Natural killer cell treated with Interleukin-12 subunit alpha and Interleukin-12 subunit beta and Interleukin-15 and Interleukin-18, amount 100 ng/mL, for 72 hours (primary cell): ENCODE data around the gene A2ML1. TPM values are rescaled to one million over a fixed set of nuclear protein-coding genes. Genes with fewer than 3 reads are reported as not detected.
"Not testable (repeated sequence)": the region's sequence is repeated elsewhere in the genome, so short reads cannot be mapped to it uniquely, and the experiment has no call there.

Experiments
- ATAC-seq, 2 donors: fragments of 150-1000 bp; cut with Tn5 transposase in 1 of 2; sonication (Bioruptor Pico), chemical (Tn5 transposase) in 1 of 2; 2 replicates each; pipeline ENCODE4 v1.10.0; 2021
- DNase-seq: peaks from one replicate; pipeline ENCODE4 v3.0.0; 2022; ENCODE audit warnings: low spot score
- H3K27ac Mint-ChIP-seq, 2 donors: 1 replicate in 1 of 2; 2 replicates in 1 of 2; pipeline ENCODE4 v1.8.0; 2022; ENCODE audit warnings: mixed read lengths in 2 of 2, mild to moderate bottlenecking in 1 of 2, moderate library complexity in 1 of 2
- H3K27me3 Mint-ChIP-seq, 2 donors: 1 replicate in 1 of 2; 2 replicates in 1 of 2; pipeline ENCODE4 v1.8.0; 2022; ENCODE audit warnings: mixed read lengths in 2 of 2
- H3K36me3 Mint-ChIP-seq: one replicate; pipeline ENCODE4 v1.8.0; 2022; ENCODE audit warnings: mixed read lengths
- H3K4me1 Mint-ChIP-seq, 2 donors: 1 replicate in 1 of 2; 2 replicates in 1 of 2; pipeline ENCODE4 v1.8.0; 2022; ENCODE audit warnings: low read depth in 2 of 2, mixed read lengths in 2 of 2, mild to moderate bottlenecking in 1 of 2
- H3K4me3 Mint-ChIP-seq: one replicate; pipeline ENCODE4 v1.8.0; 2022; ENCODE audit warnings: mixed read lengths
- H3K9me3 Mint-ChIP-seq: 2 replicates; pipeline ENCODE4 v1.8.0; 2022; ENCODE audit warnings: mixed read lengths
- total RNA-seq, 2 donors: library from RNA; stranded (reverse); gene quantifications; one replicate each; pipeline ENCODE4 v1.2.3, GENCODE V29; 2022

The A2ML1 gene
- not detected for total RNA-seq

- Mint-ChIP-seq H3K4me1 (no peaks in the 10 kb centered on the region), H3K27ac (no peak within 1 kb of the TSS), H3K36me3 (no peaks in the 10 kb centered on the region), H3K9me3 (no peaks in the 10 kb centered on the region), H3K4me3 (no peak within 1 kb of the TSS), H3K27me3 (peaks cover 14 to 39% of the 10 kb centered on the region in 2 donors)
- ATAC-seq: no peak
- DNase-seq: no peak
Measured at GRCh38 chr12:8822298-8822697, at the start of gene A2ML1. TSS of gene A2ML1 (plus strand) at chr12:8822621. CDS start at chr12:8822652, 31 bp downstream.

DNA sequence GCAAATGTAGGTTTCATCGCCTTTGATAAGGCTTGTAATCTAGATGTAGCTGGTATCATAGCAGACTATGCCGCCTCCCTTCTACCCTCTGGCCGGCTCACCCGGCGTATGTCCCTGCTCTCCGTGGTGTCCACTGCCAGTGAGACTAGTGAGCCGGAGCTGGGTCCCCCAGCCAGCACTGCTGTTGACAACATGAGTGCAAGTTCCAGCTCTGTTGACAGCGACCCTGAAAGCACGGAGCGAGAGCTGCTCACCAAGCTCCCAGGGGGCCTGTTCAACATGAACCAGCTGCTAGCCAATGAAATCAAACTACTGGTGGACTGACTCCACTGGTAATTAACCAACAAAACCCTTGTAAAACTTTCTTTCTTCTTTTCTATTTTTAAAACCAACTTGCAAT, 49.0 kb upstream of the A2ML1 start:
- no peaks in the 10 kb centered on the region for H3K36me3 Mint-ChIP-seq
- H3K4me3 Mint-ChIP-seq: no peak overlapping the region
- no peaks in the 10 kb centered on the region for H3K9me3 Mint-ChIP-seq
- DNase-seq (no peak), ATAC-seq (no peak)
- no peaks in the 10 kb centered on the region for H3K27me3 Mint-ChIP-seq
- no peaks in the 10 kb centered on the region for H3K4me1 Mint-ChIP-seq
- no peak overlapping the region for H3K27ac Mint-ChIP-seq

DNA sequence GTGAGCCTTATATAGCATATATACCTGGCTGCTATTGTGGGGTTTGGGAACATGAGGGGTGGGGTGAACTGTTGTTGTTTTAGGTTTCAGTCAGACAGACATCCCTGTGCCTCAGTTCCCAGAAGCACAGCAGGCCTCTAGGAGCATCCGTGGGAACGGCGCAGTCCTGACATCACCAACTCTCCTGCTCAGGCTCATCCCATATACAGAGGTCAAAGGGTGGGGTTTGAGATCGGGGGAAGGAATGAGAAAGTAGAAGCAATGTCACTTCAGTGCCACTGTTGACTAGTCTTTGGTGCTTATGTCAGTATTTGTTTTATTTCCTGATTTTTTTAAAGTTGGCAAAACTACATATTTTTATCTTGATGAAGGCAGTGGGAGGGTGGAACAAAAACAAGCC, 43.1 kb upstream of the A2ML1 start:
- H3K27me3 Mint-ChIP-seq: no peaks in the 10 kb centered on the region
- H3K36me3 Mint-ChIP-seq: no peaks in the 10 kb centered on the region

GRCh38 chr12:8779862-8780261, 42.6 kb upstream of the A2ML1 start:
- Mint-ChIP-seq H3K9me3 (no peaks in the 10 kb centered on the region), H3K4me3 (no peak overlapping the region), H3K4me1 (no peaks in the 10 kb centered on the region), H3K36me3 (no peaks in the 10 kb centered on the region), H3K27me3 (no peaks in the 10 kb centered on the region), H3K27ac (no peak overlapping the region)
- ATAC-seq (no peak), DNase-seq (no peak)

More for the DNA sequence above, 43.1 kb upstream of the A2ML1 start:
- ATAC-seq (no peak), DNase-seq (no peak)
- H3K4me3 Mint-ChIP-seq: no peak overlapping the region
- H3K27ac Mint-ChIP-seq: no peak overlapping the region
- no peaks in the 10 kb centered on the region for H3K4me1 Mint-ChIP-seq
- no peaks in the 10 kb centered on the region for H3K9me3 Mint-ChIP-seq

- H3K27me3 Mint-ChIP-seq: no peaks in the 10 kb centered on the region
- ATAC-seq: no peak
- H3K4me1 Mint-ChIP-seq: no peaks in the 10 kb centered on the region
- no peaks in the 10 kb centered on the region for H3K9me3 Mint-ChIP-seq
- H3K4me3 Mint-ChIP-seq: no peak overlapping the region
- DNase-seq: no peak
- no peak overlapping the region for H3K27ac Mint-ChIP-seq
- H3K36me3 Mint-ChIP-seq: no peaks in the 10 kb centered on the region
Measured at GRCh38 chr12:8780389-8780788, 42.0 kb upstream of the A2ML1 start.

- H3K9me3 Mint-ChIP-seq: no peaks in the 10 kb centered on the region
Measured at GRCh38 chr12:8781381-8782127, 40.9 kb upstream of the A2ML1 start.

DNA sequence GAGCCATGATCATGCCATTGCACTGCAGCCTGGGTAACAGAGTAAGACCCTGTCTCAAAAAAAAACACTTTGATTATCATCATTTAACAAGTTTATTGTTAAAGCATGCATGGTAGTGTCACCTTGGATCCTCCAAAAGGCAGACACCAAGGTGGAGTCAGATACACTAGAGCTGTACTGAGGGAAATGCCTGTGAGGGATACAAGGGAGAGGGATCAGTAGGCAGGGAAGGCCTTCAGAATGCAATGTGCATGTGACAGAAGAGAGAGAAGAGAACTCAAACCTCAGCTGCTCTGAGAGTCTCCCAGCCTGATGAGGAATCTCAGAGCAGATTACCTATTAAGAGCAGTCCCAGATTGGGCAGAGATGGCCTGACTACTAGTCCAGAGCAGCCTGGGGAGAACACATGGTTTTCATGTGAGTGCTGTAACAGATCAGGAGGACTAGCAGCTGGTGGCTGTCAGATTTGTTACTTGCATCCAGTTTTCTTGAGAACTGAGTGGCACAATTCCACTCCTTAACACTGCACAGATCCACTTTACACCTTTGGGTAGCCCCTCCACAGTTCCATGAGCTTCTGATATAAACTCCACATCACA, 38.0 kb upstream of the A2ML1 start:
- Mint-ChIP-seq H3K27me3 (no peaks in the 10 kb centered on the region), H3K4me3 (no peak overlapping the region), H3K36me3 (no peaks in the 10 kb centered on the region), H3K4me1 (no peaks in the 10 kb centered on the region), H3K27ac (no peak overlapping the region), H3K9me3 (no peaks in the 10 kb centered on the region)
- no peak for DNase-seq
- no peak for ATAC-seq

More at GRCh38 chr12:8781381-8782127, 40.9 kb upstream of the A2ML1 start:
- Mint-ChIP-seq H3K36me3 (no peaks in the 10 kb centered on the region), H3K27ac (no peak overlapping the region), H3K4me3 (no peak overlapping the region), H3K27me3 (no peaks in the 10 kb centered on the region), H3K4me1 (no peaks in the 10 kb centered on the region)
- DNase-seq (no peak), ATAC-seq (no peak)

GRCh38 chr12:8785499-8785898, 36.9 kb upstream of the A2ML1 start:
- Mint-ChIP-seq H3K9me3 (no peaks in the 10 kb centered on the region), H3K36me3 (no peaks in the 10 kb centered on the region), H3K27me3 (no peaks in the 10 kb centered on the region), H3K27ac (no peak overlapping the region), H3K4me3 (no peak overlapping the region), H3K4me1 (no peaks in the 10 kb centered on the region)
- no peak for ATAC-seq
- no peak for DNase-seq

GRCh38 chr12:8787206-8787605, 35.2 kb upstream of the A2ML1 start:
- not testable (repeated sequence) for H3K9me3 Mint-ChIP-seq, DNase-seq, H3K27ac Mint-ChIP-seq, H3K36me3 Mint-ChIP-seq, H3K27me3 Mint-ChIP-seq, H3K4me1 Mint-ChIP-seq, ATAC-seq, H3K4me3 Mint-ChIP-seq

DNA sequence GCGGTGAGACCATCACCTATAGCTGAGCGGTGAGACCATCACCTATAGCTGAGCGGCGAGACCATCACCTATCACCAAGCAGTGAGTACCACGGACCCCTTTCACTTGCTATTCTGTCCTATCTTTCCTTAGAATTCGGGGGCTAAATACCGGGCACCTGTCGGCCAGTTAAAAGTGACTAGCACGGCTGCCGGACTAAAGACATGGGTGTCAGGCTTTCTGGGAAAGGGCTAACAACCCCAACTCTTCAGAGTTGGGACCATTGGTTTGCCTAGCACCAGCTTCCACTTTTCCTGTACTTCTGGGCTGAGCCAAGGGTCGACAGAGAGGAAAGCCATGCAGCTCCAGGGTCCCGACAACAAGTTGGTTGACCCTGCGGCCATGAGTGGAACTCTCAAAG, 33.7 kb upstream of the A2ML1 start:
- H3K36me3 Mint-ChIP-seq, H3K27ac Mint-ChIP-seq, H3K9me3 Mint-ChIP-seq, H3K4me1 Mint-ChIP-seq, H3K4me3 Mint-ChIP-seq, DNase-seq, H3K27me3 Mint-ChIP-seq, ATAC-seq: not testable (repeated sequence)

GRCh38 chr12:8789341-8790013, 32.9 kb upstream of the A2ML1 start:
- H3K27ac Mint-ChIP-seq, H3K9me3 Mint-ChIP-seq, H3K36me3 Mint-ChIP-seq, H3K27me3 Mint-ChIP-seq, H3K4me1 Mint-ChIP-seq, ATAC-seq, H3K4me3 Mint-ChIP-seq, DNase-seq: not testable (repeated sequence)

GRCh38 chr12:8793226-8793625, 29.2 kb upstream of the A2ML1 start:
- not testable (repeated sequence) for H3K4me1 Mint-ChIP-seq, H3K4me3 Mint-ChIP-seq, H3K27me3 Mint-ChIP-seq, ATAC-seq, H3K9me3 Mint-ChIP-seq, H3K36me3 Mint-ChIP-seq, H3K27ac Mint-ChIP-seq, DNase-seq

DNA sequence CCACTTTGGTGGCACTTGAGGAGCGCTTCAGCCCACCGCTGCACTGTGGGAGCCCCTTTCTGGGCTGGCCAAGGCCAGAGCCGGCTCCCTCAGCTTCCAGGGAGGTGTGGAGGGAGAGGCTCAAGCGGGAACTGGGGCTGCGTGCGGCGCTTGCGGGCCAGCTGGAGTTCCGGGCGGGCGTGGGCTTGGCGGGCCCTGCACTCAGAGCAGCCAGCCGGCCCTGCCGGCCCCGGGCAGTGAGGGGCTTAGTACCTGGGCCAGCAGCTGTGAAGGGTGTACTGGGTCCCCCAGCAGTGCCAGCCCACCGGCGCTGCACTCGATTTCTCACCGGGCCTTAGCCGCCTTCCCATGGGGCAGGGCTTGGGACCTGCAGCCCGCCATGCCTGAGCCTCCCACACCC, 27.8 kb upstream of the A2ML1 start:
- not testable (repeated sequence) for H3K36me3 Mint-ChIP-seq, H3K27me3 Mint-ChIP-seq, H3K9me3 Mint-ChIP-seq, ATAC-seq, DNase-seq, H3K4me1 Mint-ChIP-seq, H3K4me3 Mint-ChIP-seq, H3K27ac Mint-ChIP-seq

- DNase-seq (no peak), ATAC-seq (no peak)
- Mint-ChIP-seq H3K27ac (no peak overlapping the region), H3K36me3 (no peaks in the 10 kb centered on the region), H3K4me1 (no peaks in the 10 kb centered on the region), H3K27me3 (no peaks in the 10 kb centered on the region), H3K9me3 (no peaks in the 10 kb centered on the region), H3K4me3 (no peak overlapping the region)
Measured at GRCh38 chr12:8796831-8797626, 25.4 kb upstream of the A2ML1 start.
